ENCODE results near the gene PIAS3.
A peak's percentile ranks its signal among the peaks of the same experiment; 100 is the strongest.

Gene PIAS3

GRCh38 chr1:145858901-145859490, at the start of gene PIAS3:
TSS of gene PIAS3 (minus strand) at chr1:145859081. CDS start at chr1:145858990, 91 bp downstream.
- DNase-seq, result peak; percentile 85

GRCh38 chr1:145908653-145909052, 49.8 kb upstream of the PIAS3 start:
- no peak for DNase-seq

GRCh38 chr1:145906954-145907753, 48.3 kb upstream of the PIAS3 start:
- no peak for DNase-seq

GRCh38 chr1:145901312-145902021, 42.6 kb upstream of the PIAS3 start:
- no peak for DNase-seq

GRCh38 chr1:145898756-145899155, 39.9 kb upstream of the PIAS3 start:
- no peak for DNase-seq

- DNase-seq, result no peak
Measured at GRCh38 chr1:145897969-145898368, 39.1 kb upstream of the PIAS3 start.

- no peak for DNase-seq
Measured at GRCh38 chr1:145895471-145895870, 36.6 kb upstream of the PIAS3 start.

GRCh38 chr1:145893306-145894055, 34.6 kb upstream of the PIAS3 start:
- DNase-seq, result no peak

GRCh38 chr1:145892486-145893087, 33.7 kb upstream of the PIAS3 start:
- DNase-seq, result peak; percentile 54

- peak; percentile 99 for DNase-seq
Measured at GRCh38 chr1:145891587-145892485, 33.0 kb upstream of the PIAS3 start.

GRCh38 chr1:145891143-145891542, 32.3 kb upstream of the PIAS3 start:
- no peak for DNase-seq

- DNase-seq, result peak; percentile 62
Measured at GRCh38 chr1:145889722-145890121, 30.8 kb upstream of the PIAS3 start.

- no peak for DNase-seq
Measured at GRCh38 chr1:145887631-145888030, 28.8 kb upstream of the PIAS3 start.

GRCh38 chr1:145886816-145887215, 27.9 kb upstream of the PIAS3 start:
- DNase-seq, result no peak

GRCh38 chr1:145886390-145886789, 27.5 kb upstream of the PIAS3 start:
- no peak for DNase-seq

GRCh38 chr1:145885738-145886287, 26.9 kb upstream of the PIAS3 start, which contains the start of gene ANKRD35:
TSS of gene ANKRD35 (minus strand) at chr1:145885866. CDS start at chr1:145885758, 108 bp downstream.
- DNase-seq, result peak; percentile 76

GRCh38 chr1:145884675-145885074, 25.8 kb upstream of the PIAS3 start:
- DNase-seq, result no peak

- peak; percentile 83 for DNase-seq
Measured at GRCh38 chr1:145879775-145880174, 20.9 kb upstream of the PIAS3 start.

- no peak for DNase-seq
Measured at GRCh38 chr1:145878724-145879123, 19.8 kb upstream of the PIAS3 start.

- DNase-seq, result no peak
Measured at GRCh38 chr1:145877923-145878486, 19.1 kb upstream of the PIAS3 start.

- no peak for DNase-seq
Measured at GRCh38 chr1:145874646-145875045, 15.8 kb upstream of the PIAS3 start.

All from NCI-H1092 (cell line).